Lower leg skin (tissue), 3 donors: ENCODE data around the gene PHLDA1.

Experiments used
- CTCF ChIP-seq, 3 donors: fragments of 450-650 bp; IDR thresholded peaks; one replicate each; pipeline ENCODE4 v1.5.1; 2016; ENCODE audit warnings: antibody characterized with exemption in 3 of 3, mild to moderate bottlenecking in 3 of 3, moderate library complexity in 2 of 3
- POLR2A ChIP-seq, 2 donors: fragments of 450-650 bp; IDR thresholded peaks; one replicate each; pipeline ENCODE4 v1.6.1; 2016 to 2017; ENCODE audit warnings: antibody characterized with exemption in 2 of 2, mild to moderate bottlenecking in 1 of 2, moderate library complexity in 1 of 2

GRCh38 chr12:75996861-75997447, 34.6 kb downstream of the PHLDA1 start:
- TF ChIP-seq POLR2A (IDR thresholded peaks at IDR 0.05) (no peak), CTCF (IDR thresholded peaks at IDR 0.05) (no peak)
